GM21717 (cell line): ENCODE data around the gene PCDH18.
A peak's percentile ranks its signal among the peaks of the same experiment; 100 is the strongest.
"Not testable (repeated sequence)": the region's sequence is repeated elsewhere in the genome, so short reads cannot be mapped to it uniquely, and the experiment has no call there.

Experiments used
- ATAC-seq: cut with Tn5 transposase; IDR thresholded peaks from one replicate; pipeline ENCODE4 v1.9.1; 2021; ENCODE audit warnings: mild to moderate bottlenecking, moderate library complexity; ENCODE audit not compliant: unreplicated experiment

PCDH18 gene, protein sequence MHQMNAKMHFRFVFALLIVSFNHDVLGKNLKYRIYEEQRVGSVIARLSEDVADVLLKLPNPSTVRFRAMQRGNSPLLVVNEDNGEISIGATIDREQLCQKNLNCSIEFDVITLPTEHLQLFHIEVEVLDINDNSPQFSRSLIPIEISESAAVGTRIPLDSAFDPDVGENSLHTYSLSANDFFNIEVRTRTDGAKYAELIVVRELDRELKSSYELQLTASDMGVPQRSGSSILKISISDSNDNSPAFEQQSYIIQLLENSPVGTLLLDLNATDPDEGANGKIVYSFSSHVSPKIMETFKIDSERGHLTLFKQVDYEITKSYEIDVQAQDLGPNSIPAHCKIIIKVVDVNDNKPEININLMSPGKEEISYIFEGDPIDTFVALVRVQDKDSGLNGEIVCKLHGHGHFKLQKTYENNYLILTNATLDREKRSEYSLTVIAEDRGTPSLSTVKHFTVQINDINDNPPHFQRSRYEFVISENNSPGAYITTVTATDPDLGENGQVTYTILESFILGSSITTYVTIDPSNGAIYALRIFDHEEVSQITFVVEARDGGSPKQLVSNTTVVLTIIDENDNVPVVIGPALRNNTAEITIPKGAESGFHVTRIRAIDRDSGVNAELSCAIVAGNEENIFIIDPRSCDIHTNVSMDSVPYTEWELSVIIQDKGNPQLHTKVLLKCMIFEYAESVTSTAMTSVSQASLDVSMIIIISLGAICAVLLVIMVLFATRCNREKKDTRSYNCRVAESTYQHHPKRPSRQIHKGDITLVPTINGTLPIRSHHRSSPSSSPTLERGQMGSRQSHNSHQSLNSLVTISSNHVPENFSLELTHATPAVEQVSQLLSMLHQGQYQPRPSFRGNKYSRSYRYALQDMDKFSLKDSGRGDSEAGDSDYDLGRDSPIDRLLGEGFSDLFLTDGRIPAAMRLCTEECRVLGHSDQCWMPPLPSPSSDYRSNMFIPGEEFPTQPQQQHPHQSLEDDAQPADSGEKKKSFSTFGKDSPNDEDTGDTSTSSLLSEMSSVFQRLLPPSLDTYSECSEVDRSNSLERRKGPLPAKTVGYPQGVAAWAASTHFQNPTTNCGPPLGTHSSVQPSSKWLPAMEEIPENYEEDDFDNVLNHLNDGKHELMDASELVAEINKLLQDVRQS

DNA sequence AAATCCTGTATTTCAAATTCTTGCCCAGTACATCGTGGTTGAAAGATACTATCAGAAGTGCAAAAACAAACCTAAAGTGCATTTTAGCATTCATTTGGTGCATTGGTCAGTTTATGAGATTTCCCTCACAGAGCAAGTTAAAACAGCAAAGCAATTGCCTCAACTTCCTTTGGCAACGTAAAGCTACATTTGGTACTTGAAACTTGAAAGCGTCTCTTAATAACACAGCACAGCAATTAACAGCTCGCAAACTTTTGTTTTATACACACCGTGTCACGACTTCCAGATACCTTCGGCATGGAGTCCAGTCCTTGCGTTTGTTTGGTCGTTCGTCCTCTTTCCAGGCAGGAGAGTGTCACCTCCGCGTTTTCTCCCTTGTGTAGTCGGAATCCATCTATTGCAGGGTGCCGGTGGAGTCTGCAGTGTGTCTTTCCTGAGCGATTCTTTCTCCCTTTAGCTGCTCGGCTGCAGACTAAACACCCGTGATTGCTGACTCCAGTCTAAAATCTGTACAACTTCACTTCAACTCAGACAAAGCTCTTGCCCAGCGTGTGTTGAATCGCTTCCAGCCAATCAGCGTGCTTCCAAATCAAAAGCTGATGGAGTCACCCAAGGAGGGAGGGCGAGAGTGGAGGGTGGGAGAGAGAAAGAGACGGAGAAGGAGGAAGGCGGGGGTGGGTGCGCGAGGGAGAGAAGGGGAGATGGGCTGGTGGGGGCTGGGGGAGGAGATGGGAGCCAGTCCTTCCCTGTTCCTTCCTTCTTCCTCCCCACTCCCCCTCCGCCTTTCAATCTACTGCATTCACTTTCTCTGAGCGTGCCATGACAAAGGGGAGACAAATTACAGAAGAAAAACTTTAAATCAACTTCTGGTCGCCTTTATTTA lies at the start of gene PCDH18:
TSS of gene PCDH18 (minus strand) at position 509 of the 883 bp plus-strand sequence. CDS start at position 103, 406 bp downstream.
- peak; percentile 71 for ATAC-seq

- no peak for ATAC-seq
Measured at GRCh38 chr4:137576446-137576845, 44.2 kb upstream of the PCDH18 start.

DNA sequence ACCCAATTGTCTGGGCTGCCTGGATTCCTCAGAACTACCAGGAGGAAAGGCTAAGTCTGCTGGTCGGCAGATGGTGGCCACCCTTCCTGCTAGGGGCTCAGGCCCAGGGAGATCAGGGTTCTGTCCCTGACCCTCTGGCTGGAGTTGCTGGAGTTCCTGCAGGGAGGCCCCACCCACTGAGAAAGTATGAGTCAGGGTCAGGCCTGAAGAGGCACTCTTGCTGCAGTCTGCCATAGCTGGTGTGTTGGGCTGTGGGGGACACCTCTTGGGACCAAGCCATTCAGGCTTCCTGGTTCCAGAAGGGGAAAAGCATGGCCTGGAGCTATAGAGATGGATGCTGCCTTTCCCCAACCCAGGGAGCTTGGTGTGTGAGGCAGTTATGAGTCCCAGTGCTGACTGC lies 40.4 kb upstream of the PCDH18 start:
- no peak for ATAC-seq

- no peak for ATAC-seq
Measured at GRCh38 chr4:137572163-137572562, 39.9 kb upstream of the PCDH18 start.

- no peak for ATAC-seq
Measured at GRCh38 chr4:137559801-137560200, 27.5 kb upstream of the PCDH18 start.

DNA sequence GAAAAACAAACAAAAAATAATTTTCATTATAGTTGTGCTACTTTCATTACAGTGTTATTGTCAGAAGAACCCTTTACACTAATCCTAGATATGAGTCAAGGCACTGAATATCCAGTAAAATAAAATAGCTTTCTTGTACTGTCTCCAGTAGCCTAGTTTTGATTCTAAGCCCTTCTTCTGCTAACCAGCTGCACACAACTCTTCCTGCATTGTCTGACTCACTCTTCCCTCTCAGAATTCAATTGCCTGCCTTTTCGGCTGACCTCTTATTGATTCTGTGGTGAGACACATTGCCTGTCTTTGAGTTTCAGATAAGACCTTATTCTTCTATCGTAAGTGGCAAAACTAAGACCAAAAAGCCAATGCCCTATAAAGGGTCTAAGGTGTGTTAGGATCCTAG lies 26.7 kb upstream of the PCDH18 start:
- no peak for ATAC-seq

- ATAC-seq: no peak
Measured at GRCh38 chr4:137545461-137545861, 13.2 kb upstream of the PCDH18 start.

DNA sequence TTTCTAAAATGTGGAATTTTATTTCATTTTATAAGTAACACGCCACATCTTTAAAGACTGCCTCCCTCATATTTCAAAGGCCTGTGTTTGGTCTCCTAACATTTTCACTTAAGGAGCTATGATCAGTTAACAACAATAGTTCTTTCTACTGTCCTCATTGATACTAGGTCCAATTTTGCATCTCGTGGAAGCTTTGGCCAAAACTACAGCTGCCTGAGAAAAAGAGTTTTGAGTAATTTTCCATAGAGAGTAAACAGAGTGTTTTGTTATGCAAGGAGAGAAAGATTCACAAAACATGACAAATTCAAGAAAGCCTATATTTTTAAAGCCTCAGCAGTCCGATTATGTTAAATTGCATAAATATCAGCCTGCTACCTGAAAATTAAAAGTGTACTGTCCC lies 11.4 kb upstream of the PCDH18 start:
- no peak for ATAC-seq

DNA sequence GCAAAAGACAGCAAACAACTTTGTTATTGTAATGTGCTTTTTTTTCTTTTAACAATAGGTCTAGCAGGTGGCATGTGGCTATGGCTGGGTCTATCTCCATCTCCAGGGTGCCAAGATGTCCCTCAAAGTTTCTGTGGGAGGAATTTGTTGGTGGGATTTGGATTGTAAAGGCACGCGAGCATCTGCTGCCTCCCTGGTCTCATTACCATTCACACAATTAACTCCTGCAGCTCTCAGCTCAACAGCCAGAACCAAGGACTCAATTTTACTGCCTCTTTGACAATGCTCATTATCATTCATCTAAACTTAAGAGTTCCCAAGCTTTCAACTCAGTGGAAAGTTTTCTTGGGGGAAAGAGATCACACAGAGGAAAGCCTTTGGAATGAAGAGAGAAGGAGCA lies 10.9 kb upstream of the PCDH18 start:
- ATAC-seq: no peak

DNA sequence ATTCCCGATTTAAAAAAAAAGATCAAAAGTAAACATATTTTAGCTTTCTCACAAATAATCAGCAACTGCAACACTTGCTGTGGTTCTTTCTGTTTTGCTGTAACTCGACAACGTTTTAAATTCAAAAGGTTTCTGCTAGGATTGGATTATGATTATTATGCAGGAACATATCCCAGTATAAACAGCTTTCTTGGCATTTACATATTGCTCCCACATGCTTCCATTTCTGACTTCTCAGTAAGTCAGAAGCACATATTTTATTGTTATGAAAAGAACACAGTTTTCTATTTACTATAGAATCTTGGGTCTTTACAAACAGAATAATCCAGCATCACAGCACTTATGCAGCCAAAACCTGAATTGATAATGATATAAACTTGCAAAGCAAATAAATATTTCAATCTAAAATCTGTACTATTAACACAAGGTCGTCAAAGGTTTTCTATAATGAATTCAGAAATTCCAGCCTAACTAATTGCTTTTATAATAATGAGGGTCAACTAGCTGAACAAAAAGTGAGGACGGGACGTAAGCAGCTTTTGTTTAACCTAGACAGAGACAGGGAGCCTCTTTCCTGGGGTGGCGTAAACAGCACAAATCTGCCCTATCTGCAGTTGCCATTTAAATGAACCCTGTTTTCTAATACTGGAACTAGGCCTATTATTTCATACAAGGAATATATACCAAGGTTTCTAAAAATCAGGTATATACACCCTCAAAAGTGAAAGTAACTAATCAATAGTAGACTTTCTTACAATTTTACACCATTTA lies 9.8 kb upstream of the PCDH18 start:
- no peak for ATAC-seq

DNA sequence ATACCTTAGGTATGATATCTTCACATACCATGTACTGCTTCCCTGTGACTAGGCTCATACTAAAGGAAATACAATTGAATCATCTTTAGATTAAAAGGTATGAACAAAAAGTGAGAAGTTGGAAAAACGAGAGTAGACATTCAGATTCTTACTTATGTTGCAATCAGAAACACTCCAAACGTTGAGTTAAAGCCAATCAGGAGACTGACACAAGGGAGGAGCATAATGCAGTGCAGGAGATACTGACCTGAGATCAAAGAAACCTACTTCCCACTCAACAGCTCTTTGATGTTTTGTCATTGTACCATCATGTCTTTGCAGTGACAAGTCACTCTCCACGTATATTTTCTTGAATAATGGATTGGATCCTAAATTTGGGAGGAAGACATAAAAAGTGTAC lies 8.9 kb upstream of the PCDH18 start:
- no peak for ATAC-seq

DNA sequence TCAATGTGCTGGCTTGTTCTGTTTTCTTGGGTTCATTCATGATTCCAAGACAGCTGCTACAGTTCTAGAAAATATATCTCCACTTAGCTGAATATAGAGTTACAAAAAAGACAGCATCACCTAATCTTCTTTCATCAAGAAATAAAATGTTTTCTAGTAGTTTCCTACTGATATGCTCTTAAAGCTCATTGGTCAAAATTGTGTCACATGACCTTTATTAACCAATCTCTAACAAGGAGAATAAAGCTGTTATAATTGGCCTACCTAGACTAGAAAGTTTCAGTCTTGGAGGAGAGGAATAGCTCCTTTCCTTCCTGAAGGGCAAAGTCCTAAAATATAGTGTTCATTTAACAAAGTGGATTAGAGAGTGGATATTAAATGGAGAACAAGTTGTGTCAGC lies 8.1 kb upstream of the PCDH18 start:
- no peak for ATAC-seq

- no peak for ATAC-seq
Measured at GRCh38 chr4:137538526-137538925, 6.2 kb upstream of the PCDH18 start.

DNA sequence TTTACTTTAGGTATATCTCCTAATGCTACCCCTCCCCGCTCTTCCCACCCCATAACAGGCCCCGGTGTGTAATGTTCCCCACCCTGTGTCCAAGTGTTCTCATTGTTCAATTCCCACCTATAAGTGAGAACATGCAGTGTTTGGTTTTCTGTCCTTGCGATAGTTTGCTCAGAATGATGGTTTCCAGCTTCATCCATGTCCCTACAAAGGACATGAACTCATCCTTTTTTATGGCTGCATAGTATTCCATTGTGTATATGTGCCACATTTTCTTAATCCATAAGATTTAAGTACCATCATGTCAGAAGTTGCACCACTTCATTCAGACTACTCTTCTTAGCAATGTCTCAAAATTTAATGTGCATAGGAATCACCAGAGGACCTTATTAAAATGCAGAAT lies 5.5 kb upstream of the PCDH18 start:
- not testable (repeated sequence) for ATAC-seq

DNA sequence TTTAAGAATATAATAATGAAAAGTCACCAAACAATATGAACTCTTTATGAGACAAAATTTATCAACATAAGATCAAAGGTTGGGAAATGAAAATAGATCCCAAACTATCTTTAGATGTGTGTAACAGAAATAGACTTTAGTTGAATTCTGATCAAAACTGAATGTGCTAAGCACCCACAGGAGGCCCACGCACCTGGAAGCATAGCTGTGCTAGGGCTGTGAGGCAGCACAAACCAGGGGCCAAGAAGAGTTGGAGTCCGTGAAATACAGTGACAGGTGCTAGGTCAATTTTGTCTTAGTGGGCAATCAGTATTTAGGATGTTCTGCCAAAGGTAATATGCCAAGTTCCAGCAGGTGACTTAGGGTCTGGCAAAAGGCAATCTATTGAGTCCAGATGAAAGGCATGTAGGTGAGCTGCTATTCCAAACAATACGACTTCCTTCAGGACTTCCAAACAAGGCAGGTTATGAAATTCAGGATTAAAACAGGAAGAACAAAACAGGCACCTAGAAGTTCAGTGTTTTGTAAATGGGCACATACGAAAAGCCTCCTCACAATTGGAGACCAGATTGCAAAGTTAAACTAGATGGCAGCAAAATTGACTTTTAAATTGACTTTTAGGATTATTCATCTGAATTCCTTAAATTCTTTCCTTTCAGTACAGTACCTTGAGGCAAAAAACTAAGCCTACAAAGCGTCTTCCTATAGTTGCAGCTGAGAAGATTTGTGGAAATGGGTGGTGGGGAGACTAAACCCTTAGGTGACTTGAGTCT lies 4.7 kb upstream of the PCDH18 start:
- no peak for ATAC-seq

- ATAC-seq: no peak
Measured at GRCh38 chr4:137535718-137536117, 3.4 kb upstream of the PCDH18 start.

DNA sequence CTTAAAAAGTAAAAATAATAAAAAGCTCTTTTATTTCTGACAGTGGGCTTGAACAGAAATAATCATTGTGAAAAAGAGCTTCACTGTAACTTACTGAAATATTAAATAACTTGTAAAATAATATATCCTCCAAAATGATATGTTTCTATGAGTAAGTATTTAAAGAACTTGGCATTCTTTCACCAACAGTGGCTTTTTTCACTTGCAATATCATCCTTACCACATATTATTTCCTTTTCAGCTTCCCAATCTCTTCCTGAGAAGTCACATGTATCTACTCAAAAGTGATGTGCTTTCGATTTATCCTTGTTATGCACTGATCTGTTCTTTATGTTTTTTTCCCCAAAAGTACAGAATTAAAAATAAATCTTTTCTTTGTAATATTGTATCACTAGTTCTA lies 2.2 kb upstream of the PCDH18 start:
- ATAC-seq: no peak

DNA sequence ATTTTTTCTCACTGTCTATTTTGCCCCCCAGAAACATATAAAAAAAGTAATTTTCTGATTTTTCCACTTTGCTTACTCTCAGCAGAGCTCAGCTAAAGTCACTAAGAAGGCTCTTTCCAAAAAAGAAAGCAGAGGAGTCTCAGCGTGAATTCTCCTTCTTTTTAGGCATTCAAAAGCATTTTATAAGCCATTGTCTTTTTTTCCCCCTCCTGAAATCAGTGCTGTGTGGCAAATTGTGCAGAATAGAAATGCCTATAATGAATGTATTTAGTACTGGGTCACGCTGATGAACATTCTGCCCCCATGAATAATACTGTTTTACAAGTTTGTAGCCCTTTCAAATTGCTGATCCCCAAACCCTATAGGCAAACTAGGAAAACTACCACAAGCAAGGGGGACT lies 1.6 kb upstream of the PCDH18 start:
- no peak for ATAC-seq

DNA sequence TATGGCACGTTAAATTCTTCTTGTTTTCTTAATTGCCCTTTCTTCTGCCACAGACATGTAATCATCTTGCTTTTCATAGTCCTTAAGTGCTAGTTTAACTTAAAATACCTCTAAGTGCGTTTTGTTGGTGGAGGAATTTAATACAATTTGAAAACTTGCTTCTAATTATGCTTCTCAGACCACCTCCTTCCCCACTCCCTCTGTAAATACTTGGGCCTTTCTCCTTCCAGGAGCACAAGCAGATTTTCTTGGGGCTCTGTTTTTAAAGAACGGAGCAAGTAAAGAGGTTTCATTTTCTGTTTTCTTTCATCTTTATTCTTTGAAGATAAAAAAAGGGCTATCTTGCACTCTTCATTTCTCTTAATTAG lies 559 bp upstream of the PCDH18 start:
- peak; percentile 35 for ATAC-seq
